NT2/D1 (cell line): Measurements from ENCODE around the gene MRPL18.

Source experiments
- SUZ12 ChIP-seq: IDR thresholded peaks from 2 replicates; pipeline ENCODE4 v1.6.1; 2011; ENCODE audit not compliant: insufficient read length, insufficient read depth; ENCODE audit errors: extremely low read depth
- YY1 ChIP-seq: IDR thresholded peaks from 2 replicates; pipeline ENCODE4 v1.6.1; 2011; ENCODE audit not compliant: insufficient read length, insufficient read depth
- ZNF274 ChIP-seq: IDR thresholded peaks from 2 replicates; pipeline ENCODE4 v1.6.1; 2011; ENCODE audit warnings: mild to moderate bottlenecking, low read depth, low read length

DNA sequence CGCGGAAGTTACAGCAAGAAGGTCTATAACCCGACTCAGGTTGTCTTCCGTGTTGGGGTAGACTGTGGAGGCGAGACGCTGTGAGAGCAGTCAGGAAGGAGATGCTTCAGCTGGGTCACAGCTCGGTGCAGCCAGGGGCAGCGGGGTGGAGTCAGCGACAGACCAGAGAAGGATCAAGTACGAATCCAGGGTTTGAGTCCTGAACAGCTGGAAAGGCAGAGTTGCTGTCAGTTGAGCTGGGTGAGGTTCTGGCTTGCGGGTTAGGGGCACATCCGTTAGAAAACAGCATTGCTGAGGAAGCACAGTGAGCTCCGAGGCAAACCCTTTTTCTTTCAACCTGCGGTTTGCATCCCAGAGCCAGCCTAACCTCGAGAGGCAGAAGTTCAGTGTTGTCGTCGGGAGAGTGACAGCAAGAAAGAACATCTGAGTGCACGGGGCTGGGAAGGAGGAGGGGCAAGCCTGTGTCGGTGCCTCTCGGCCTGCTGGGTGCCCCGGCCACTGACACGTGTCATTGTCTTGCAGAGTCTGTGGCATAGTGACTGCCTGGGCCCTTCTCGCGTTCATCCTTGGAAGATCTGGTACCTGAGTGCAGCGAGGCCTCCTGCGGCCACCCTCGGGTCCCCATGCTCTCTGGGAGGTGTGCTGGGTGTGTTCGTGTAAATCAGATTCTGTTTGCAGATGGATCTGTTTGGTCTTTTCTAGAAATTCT is 29.8 kb downstream of the MRPL18 start:
- TF ChIP-seq ZNF274 (no peak), YY1 (no peak), SUZ12 (no peak)
